Raji (cell line): Measurements from ENCODE around the gene ZDHHC16.

Experiments used
- POLR2A ChIP-seq: IDR thresholded peaks from 2 replicates; pipeline ENCODE4 v1.6.1; 2011; ENCODE audit warnings: low read depth, low read length, control low read depth; ENCODE audit not compliant: insufficient read depth

ZDHHC16 gene

GRCh38 chr10:97426776-97427570, 19.0 kb upstream of the ZDHHC16 start:
- no peak for TF ChIP-seq POLR2A

GRCh38 chr10:97427571-97428179, 18.3 kb upstream of the ZDHHC16 start:
- no peak for TF ChIP-seq POLR2A

- TF ChIP-seq POLR2A: no peak
Observed at GRCh38 chr10:97428572-97428981, 17.4 kb upstream of the ZDHHC16 start.

- TF ChIP-seq POLR2A: no peak
Observed at GRCh38 chr10:97434055-97434454, 11.9 kb upstream of the ZDHHC16 start.

GRCh38 chr10:97434557-97434956, 11.4 kb upstream of the ZDHHC16 start:
- TF ChIP-seq POLR2A: no peak

- no peak for TF ChIP-seq POLR2A
Observed at GRCh38 chr10:97435211-97435610, 10.8 kb upstream of the ZDHHC16 start.

GRCh38 chr10:97442277-97442676, 3.7 kb upstream of the ZDHHC16 start:
- TF ChIP-seq POLR2A: no peak

- TF ChIP-seq POLR2A: no peak
Observed at GRCh38 chr10:97444212-97444611, 1.8 kb upstream of the ZDHHC16 start.

GRCh38 chr10:97445357-97445721, 636 bp upstream of the ZDHHC16 start:
- TF ChIP-seq POLR2A: no peak

- TF ChIP-seq POLR2A: no peak
Observed at GRCh38 chr10:97450828-97451227, 4.9 kb downstream of the ZDHHC16 start.

- no peak for TF ChIP-seq POLR2A
Observed at GRCh38 chr10:97451605-97452004, 5.6 kb downstream of the ZDHHC16 start.

- no peak for TF ChIP-seq POLR2A
Observed at GRCh38 chr10:97452352-97452751, 6.4 kb downstream of the ZDHHC16 start.

GRCh38 chr10:97454330-97455036, 8.5 kb downstream of the ZDHHC16 start:
- TF ChIP-seq POLR2A: no peak

- TF ChIP-seq POLR2A: no peak
Observed at GRCh38 chr10:97456034-97456685, 10.2 kb downstream of the ZDHHC16 start.

GRCh38 chr10:97456686-97457065, 10.7 kb downstream of the ZDHHC16 start:
- no peak for TF ChIP-seq POLR2A
